LNCAP (cell line): ENCODE data around the gene TTC21A.

ENCODE experiments used
- CTCF ChIP-seq: fragments of 450-650 bp; IDR thresholded peaks from 2 replicates; pipeline ENCODE4 v1.5.1; 2017; ENCODE audit warnings: mild to moderate bottlenecking

Gene TTC21A

GRCh38 chr3:39178553-39178952 lies 71.1 kb downstream of the TTC21A start:
- no peak for TF ChIP-seq CTCF

GRCh38 chr3:39180183-39180545 lies 72.7 kb downstream of the TTC21A start:
- TF ChIP-seq CTCF = no peak

GRCh38 chr3:39180546-39181346 lies 73.3 kb downstream of the TTC21A start:
- no peak for TF ChIP-seq CTCF

- no peak for TF ChIP-seq CTCF
Measured at GRCh38 chr3:39181408-39182335, 74.2 kb downstream of the TTC21A start.

GRCh38 chr3:39183211-39184080 lies 76.0 kb downstream of the TTC21A start:
- TF ChIP-seq CTCF = no peak

GRCh38 chr3:39184081-39184967 lies 76.8 kb downstream of the TTC21A start:
- no peak for TF ChIP-seq CTCF
